Fibroblast of skin of right biceps (primary cell): ENCODE measurements around the gene OSBPL2.

ENCODE experiments used
- DNase-seq: peaks from one replicate; pipeline ENCODE4 v3.0.0-alpha.2; 2013

Gene OSBPL2

GRCh38 chr20:62304331-62305148 is 66.2 kb downstream of the OSBPL2 start:
- DNase-seq, result no peak

- no peak for DNase-seq
These were observed 66.9 kb downstream of the OSBPL2 start for GRCh38 chr20:62305149-62305764.

DNA sequence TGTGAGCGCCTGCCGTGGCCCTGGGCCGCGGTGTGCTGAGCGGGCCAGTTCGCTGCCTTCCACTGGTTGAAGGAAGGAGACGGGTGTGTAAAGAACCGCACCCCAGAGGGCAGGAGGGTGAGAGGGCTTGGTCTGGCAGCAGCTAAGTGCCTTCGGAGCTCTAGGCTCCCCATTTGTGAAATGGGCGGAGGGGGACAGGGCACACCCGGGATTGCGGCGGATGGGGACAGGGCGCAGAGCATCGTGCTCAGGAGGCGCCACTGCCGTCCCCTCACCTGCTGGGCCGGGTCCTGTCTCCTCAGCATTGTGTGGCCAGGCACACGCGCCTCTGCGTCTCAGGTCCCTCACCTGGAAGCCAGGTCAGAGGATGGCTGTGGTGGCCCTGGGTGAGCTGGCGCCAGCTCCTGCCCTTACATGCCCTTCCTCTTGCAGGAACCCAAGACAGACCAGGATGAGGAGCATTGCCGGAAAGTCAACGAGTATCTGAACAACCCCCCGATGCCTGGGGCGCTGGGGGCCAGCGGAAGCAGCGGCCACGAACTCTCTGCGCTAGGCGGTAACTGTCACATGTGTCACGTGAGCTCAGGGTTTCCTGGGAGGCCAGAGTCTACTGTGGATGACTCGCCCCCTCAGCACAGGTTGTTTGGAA is 67.6 kb downstream of the OSBPL2 start:
- DNase-seq, result no peak

DNA sequence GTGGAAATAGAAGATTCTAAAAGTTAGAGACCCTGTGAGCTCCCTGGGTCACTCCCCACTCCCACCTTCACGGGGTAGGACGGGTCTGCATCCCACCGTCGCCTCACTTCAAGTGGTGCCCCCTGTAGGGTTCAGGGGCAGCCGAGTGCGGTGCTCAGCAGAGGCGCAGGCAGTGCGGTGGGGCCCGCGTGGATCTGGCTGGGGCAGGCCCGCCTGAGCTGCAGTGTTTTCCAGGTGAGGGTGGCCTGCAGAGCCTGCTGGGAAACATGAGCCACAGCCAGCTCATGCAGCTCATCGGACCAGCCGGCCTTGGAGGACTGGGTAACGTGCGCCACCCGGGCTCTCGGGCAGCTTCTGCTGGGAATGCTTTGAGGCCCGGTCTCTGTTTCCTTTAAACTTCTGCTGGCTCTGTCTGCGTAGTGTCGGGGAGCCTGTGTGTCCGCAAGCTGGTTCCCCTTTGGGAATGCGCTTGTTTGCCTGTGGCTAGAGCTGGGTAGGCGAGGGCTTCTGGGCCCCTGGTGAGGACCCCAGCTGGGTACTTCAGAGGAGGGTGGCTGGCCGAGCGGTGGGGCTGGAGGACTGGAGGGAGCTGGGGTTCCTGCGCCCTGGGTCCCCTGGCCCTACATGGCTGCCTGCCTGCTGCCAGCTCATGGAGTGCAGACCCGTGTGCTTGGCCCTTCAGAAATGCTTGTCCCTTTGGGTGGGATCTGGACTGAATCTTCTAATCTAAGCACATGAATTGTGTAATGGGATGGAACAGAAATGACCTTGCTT is 68.3 kb downstream of the OSBPL2 start:
- DNase-seq, result no peak

DNA sequence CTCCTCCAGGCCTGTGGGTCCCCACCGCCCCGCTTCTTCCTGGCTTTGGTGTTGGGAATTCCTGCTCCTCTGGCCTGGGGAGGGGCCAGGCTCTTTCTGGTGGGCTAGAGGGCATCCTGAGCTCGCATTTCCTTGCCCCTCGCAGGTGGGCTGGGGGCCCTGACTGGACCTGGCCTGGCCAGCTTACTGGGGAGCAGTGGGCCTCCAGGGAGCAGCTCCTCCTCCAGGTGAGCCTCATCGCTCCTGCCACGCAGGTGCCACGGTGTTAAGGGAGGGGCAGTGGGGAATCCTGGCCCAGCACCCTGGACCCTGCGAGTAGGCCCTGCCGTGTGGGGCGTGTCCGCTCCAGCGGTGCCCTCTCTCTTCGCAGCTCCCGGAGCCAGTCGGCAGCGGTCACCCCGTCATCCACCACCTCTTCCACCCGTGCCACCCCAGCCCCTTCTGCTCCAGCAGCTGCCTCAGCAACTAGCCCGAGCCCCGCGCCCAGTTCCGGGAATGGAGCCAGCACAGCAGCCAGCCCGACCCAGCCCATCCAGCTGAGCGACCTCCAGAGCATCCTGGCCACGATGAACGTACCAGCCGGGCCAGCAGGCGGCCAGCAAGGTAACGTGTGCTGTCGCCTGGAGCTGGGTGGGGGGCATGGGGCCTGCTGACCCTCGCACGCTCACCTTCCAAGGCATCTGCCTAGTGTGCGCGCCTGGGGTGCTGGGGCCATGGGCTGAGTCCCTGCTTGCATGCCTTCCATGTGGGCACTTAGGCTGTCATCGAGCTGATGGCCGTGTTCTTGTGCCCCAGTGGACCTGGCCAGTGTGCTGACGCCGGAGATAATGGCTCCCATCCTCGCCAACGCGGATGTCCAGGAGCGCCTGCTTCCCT is 69.1 kb downstream of the OSBPL2 start:
- no peak for DNase-seq

- DNase-seq, result no peak
These were observed 69.9 kb downstream of the OSBPL2 start for GRCh38 chr20:62308102-62308822.

DNA sequence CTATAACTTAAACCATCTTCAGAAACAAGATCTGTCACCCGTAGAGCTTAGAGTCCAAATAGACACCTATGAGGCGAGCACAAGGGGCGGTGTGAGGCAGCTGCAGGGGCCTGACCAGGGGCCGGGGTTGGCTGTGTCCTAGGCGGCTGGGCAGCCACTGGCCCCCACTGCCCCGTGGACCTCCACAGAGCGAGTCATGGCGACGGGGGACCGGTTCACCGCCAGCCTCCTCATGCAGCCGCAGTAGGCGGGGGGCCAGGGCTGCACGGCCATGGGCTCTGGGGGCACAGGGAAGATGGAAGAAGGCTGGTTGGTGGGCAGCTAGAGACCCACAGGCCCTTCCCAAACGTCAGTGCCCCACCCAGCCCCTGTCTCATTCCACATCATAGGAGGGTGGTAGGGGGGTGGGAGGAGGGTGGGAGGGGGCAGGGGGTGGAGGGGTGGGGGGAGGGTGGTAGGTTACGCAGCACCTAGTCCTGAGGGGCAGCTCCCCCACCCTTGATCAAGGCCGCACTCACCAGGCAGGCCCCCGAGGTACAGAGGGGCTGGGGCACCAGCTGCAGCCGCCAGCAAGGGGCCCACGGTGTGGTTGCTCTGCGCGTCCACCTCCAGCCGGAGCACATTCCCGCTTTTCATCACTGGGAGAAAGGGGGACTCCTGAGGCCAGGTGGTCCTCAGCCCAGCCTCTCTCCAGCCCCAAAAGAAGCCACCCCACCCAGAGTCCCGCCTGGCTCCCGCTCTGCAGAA is 71.0 kb downstream of the OSBPL2 start:
- no peak for DNase-seq

- no peak for DNase-seq
These were observed 71.8 kb downstream of the OSBPL2 start for GRCh38 chr20:62309947-62310756.

DNA sequence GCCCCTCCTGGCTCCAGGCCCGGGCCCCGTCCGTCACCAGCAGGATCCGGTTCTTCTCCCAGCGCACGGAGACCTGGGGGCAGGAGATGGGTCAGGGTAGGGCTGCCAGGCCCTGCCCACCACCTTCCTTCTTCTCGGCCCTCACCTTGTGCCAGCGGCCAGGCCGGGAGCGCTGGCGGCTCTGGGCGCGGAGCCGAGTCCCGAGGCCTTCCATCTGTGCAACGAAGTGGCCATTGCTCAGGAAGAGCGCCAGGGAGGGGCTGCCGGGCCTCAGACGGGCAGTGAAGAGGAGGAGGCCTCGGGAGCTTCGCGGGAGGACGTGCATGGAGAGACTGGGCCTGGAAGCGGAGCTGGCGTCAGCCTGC is 72.4 kb downstream of the OSBPL2 start:
- DNase-seq, result no peak

- DNase-seq, result no peak
These were observed 72.8 kb downstream of the OSBPL2 start for GRCh38 chr20:62311150-62311549.

GRCh38 chr20:62311832-62312661 is 73.7 kb downstream of the OSBPL2 start:
- DNase-seq, result no peak

GRCh38 chr20:62312662-62312977 is 74.3 kb downstream of the OSBPL2 start:
- DNase-seq, result no peak

- DNase-seq, result no peak
These were observed 74.7 kb downstream of the OSBPL2 start for GRCh38 chr20:62313021-62313420.

GRCh38 chr20:62313460-62314338 is 75.4 kb downstream of the OSBPL2 start:
- no peak for DNase-seq

GRCh38 chr20:62314339-62314638 is 76.0 kb downstream of the OSBPL2 start:
- no peak for DNase-seq

DNA sequence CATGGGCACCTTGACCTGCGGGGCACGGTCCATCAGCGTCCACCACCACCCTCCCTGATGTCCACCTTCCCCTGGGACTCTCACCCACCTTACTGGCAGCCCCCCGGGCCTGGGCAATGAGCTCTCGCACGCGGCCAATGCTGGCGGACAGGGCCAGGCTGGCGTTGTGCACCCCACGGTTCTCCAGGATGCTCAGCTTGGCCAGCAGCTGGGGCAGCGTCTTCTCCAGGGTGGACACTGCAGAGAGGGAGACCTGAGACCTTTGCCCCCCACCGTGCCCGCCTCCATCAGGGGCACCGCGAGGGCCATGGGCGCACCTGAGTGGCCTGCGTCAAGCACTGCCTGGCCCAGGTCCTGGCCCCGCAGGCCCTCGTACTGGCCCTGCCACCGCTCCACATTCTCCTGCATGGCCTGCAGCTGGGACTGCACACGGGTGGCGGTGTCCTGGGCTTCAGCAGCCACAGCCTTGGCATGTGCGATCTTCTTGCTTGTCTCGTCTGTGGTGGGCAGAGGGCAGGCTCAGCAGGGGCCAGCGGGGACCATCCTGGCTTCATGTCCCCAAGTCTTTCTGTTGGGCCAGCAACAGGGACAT is 76.5 kb downstream of the OSBPL2 start:
- no peak for DNase-seq

DNA sequence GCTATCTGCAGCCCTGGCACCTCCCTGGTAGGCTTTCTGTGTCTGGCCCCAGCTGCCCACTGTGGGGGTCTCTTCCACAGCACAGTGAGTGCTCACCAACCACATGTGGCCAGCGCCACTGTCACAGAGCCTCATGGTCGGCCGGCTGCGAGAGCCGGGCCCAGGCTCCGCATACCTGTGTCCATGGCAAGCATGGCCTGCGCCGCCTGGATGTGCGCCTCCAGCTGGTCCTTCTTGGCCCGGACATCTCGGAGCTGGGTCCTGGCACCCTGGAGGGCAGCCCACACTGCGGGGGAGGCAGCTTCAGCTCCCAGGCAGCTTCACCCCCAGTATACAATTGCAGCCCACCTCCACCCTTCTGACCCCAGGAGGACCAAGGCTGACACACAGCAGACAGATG is 77.5 kb downstream of the OSBPL2 start:
- DNase-seq, result no peak
